Measurements from ENCODE around the gene C4B.
"Not testable (repeated sequence)": the region's sequence is repeated elsewhere in the genome, so short reads cannot be mapped to it uniquely, and the experiment has no call there.

C4B gene

GRCh38 chr6:32053314-32053713 lies 38.7 kb downstream of the C4B start:
- DNase-seq (ENCODE audit: low read depth), result not testable (repeated sequence)

GRCh38 chr6:32055756-32056155 lies 41.2 kb downstream of the C4B start:
- DNase-seq (ENCODE audit: low read depth), result not testable (repeated sequence)

DNA sequence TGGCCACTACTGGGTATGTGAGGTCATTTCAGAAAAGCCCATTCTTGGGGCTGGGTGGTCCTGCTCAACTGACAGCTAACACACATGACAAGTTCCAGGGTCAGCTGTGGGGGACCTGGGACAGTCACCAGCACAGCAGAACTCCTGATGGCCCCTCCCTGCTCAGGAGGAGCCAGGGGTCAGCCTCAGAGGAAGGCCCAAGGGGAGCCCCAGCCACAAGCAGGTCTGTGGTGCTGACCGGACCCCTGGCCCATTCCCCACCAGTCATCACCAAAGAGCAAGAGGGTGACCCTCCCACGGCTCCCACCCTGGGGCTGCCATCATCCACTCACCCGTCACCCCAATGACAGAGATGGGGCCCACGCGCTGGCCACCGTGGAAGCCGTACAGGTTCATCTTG lies 41.7 kb downstream of the C4B start:
- DNase-seq (ENCODE audit: low read depth), result no peak

DNA sequence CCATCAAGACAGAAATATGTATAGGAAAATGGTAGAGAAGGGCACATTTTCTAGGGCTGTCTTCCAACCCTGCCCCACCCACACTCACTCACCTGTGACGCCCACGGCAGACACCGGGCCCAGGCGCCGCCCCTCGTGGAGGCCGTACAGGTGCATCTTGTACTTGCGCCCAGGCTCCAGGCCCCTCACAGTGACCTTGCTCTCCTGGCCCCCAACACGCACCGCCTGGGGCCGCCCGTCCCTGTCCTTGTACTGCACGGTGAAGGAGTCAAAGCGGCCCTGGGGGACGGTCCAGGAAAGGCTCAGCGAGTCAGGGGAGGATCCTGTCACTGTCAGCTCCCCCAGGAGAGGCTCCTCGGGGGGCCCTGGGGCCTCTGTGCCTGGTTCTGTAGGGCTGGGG lies 43.4 kb downstream of the C4B start:
- no peak for DNase-seq (ENCODE audit: low read depth)

DNA sequence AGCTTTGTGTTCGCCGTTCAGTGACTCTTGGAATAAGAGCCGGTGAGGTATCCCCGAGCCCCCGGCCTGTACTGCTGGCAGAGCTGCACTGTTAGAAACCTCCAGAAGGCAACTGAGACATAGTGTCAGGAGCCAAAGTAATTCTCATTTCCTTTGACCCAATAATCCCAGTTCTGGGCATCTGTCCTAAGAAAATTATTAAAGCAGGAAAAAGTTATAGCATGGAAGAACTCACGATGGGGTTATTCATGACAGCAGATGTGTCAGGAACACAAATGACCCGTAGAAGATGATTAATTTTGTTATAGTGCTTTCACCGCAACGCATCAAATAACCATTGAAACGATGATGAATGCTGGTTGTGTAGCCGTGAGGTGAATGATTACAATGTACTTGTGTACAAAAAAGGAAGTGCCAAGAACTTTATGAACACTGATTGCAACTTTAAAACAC lies 43.9 kb downstream of the C4B start:
- no peak for DNase-seq (ENCODE audit: low read depth)

DNA sequence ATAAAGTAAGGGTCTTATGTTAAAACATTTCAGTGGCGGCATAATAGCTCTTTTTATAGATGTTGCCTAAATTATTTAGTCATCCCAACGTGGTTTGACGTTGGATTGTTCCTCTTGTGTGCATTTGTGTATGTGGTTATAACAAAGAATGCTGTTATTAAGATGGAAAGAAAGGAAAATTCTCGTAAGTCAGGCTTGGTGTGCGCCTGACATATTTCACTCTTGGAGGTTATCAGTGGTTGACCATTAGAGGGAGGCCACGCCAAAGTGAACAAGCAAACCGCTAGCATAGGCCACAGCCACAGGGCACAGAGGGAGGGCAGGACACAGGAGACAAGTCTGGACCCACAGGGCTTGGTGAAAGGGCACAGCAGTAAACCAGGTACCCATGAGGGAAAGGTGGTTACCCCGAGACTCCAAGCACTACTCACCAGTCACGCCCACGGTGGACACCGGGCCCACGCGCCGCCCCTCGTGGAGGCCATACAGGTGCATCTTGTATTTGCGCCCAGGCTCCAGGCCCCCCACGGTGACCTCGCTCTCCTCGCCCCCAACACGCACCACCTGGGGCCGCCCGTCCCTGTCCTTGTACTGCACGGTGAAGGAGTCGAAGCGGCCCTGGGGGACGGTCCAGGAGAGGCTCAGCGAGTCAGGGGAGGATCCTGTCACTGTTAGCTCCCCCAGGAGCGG lies 46.5 kb downstream of the C4B start:
- no peak for DNase-seq (ENCODE audit: low read depth)

GRCh38 chr6:32064706-32065105 lies 50.1 kb downstream of the C4B start:
- no peak for DNase-seq (ENCODE audit: low read depth)

DNA sequence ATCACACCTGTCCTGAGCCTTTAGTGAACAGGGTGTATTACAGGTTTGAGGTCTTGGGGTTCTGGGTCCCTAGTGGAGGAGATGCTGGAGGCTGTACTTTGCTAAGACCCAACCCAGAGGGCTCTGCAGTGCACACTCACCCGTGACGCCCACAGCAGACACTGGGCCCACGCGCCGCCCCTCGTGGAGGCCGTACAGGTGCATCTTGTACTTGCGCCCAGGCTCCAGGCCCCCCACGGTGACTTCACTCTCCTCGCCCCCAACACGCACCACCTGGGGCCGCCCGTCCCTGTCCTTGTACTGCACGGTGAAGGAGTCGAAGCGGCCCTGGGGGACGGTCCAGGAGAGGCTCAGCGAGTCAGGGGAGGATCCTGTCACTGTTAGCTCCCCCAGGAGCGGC lies 52.9 kb downstream of the C4B start:
- not testable (repeated sequence) for DNase-seq (ENCODE audit: low read depth)

GRCh38 chr6:32068315-32068714 lies 53.7 kb downstream of the C4B start:
- DNase-seq (ENCODE audit: low read depth), result not testable (repeated sequence)

GRCh38 chr6:32068867-32069266 lies 54.3 kb downstream of the C4B start:
- no peak for DNase-seq (ENCODE audit: low read depth)

- no peak for DNase-seq (ENCODE audit: low read depth)
Observed at GRCh38 chr6:32069460-32069859, 54.9 kb downstream of the C4B start.

- DNase-seq (ENCODE audit: low read depth), result no peak
Observed at GRCh38 chr6:32069878-32070515, 55.4 kb downstream of the C4B start.

- no peak for DNase-seq (ENCODE audit: low read depth)
Observed at GRCh38 chr6:32070814-32071543, 56.4 kb downstream of the C4B start.

GRCh38 chr6:32073101-32073500 lies 58.5 kb downstream of the C4B start:
- DNase-seq (ENCODE audit: low read depth), result no peak

- no peak for DNase-seq (ENCODE audit: low read depth)
Observed at GRCh38 chr6:32073613-32074012, 59.0 kb downstream of the C4B start.

DNA sequence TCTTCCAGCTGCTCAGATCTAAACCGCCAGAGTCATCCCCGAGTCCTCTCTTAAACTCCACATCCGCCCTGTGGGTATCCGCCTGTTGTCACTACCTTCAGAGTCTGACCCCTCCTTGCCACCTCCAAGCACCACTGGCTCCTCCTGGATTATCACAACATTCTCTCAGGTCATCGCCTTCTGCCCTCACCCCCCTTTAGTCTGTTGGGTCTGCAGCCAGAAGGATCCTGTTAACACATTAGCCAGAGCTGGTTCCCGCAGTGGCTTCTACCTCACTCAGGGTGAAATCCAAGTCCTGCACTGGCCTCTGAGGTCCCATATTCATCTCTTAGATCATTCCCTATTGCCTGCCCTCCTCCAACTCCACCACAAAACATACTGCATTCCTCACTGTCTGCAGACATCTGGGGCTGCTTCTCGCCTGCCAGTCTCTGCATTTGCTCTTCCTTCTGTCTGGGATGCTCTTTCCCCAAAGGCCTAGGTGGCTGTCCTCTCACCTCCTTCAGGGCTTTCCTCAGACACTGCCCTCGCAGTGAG lies 60.5 kb downstream of the C4B start:
- no peak for DNase-seq (ENCODE audit: low read depth)

DNA sequence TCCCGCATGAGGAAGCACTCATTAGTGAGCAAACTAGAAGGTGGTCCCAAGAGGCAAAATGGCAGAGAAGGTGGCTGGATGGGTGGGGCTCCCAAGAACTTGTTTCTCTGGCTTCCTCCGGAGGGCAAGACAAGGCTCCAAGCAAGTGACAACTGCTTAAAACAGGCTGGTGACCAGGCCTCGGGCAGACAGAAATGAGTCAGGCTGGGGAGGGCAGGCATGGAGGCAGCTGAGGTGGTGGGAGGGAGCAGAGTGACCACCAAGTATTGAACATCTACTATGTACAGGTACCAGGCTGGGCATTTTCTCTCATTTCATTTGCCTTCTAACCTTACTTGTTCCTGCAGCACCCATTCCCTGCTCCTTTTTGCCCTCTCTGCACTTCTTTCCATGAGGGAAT lies 61.2 kb downstream of the C4B start:
- no peak for DNase-seq (ENCODE audit: low read depth)

- no peak for DNase-seq (ENCODE audit: low read depth)
Observed at GRCh38 chr6:32076321-32076809, 61.8 kb downstream of the C4B start.

DNA sequence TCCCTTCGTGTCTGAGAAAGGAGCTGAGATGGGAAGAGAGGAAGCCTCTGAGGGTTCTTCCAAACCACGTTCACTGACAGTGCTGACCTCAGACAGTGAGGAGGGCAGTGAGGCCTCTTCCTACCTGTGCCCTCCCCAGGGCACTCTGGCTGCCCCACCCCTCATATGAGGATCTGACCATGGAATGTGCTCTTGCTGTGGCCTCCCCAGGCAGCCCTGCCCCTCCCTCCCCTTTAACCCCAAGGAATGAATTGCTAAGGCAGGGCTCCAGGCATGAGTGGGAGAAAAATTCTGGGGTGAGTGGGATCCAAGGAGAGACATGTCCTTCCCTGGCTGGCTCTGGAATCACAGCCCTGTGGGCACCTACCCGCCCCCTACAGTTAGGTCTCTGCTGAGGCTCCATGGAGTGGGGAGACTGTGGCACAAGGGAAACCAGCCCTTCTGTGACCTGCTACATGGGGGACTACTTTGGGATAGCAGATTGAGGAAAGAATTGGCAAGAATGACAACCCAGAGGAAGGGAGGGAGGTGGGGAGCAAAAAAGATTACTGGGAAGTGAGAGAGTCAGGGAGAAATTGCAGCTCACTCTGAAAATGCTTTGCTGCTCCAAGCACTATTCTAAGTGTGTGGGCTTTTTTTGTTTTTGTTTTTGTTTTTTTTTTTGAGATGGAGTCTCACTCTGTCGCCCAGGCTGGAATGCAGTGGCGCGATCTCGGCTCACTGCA lies 65.1 kb downstream of the C4B start:
- no peak for DNase-seq (ENCODE audit: low read depth)

DNA sequence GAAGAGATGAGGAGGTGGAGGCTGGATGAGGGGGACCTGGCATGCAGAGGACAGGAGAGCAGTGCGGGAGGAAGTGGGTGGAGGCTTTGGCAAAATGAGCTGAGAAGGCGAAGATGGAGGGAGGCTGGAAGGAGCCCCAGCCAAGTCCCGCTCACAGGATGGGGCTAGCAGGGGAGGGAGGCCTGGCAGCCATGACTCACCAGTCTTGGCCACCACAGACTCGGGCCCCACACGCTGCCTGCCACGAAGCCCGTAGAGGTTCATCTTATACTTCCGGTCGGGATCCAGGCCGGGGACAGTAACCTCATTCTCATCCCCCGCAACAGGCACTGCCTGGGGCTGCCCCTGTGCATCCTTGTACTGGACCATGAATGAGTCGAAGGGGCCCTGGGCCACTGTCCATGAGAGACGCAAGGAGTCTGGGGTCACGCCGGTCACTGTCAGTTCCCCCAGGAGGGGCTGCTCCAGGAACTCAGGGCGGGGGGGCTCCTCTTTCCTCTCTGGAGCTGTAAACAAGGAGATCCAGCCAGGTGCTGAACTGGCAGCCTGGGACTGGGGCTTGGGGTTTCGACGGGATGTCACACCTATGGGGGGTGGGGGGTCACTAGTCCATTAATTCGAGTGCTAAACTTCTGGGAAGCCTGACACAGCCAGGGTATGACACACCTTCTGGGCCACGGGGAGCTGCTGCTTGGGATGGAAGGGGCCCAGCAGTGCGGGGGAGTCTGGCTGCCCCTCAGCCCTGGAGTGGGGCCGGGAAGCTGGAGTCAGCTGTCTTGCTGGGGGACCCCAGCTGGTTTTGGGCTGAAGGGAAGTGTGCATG lies 66.8 kb downstream of the C4B start:
- no peak for DNase-seq (ENCODE audit: low read depth)

GRCh38 chr6:32082478-32082877 lies 67.9 kb downstream of the C4B start:
- DNase-seq (ENCODE audit: low read depth), result no peak

Measured in activated T-helper 1 cell treated with Interleukin-2 at 50 U/mL for 16 hours (primary cell).